Measurements from ENCODE around the gene TEX29.

TEX29 gene

GRCh38 chr13:111372651-111373425 lies 52.4 kb downstream of the TEX29 start:
- no peak for DNase-seq

- no peak for DNase-seq
Observed at GRCh38 chr13:111373486-111373885, 53.0 kb downstream of the TEX29 start.

- no peak for DNase-seq
Observed at GRCh38 chr13:111380431-111380830, 60.0 kb downstream of the TEX29 start.

- DNase-seq = no peak
Observed at GRCh38 chr13:111382411-111382810, 62.0 kb downstream of the TEX29 start.

GRCh38 chr13:111382877-111383276 lies 62.4 kb downstream of the TEX29 start:
- DNase-seq = no peak

GRCh38 chr13:111383591-111384440 lies 63.4 kb downstream of the TEX29 start:
- no peak for DNase-seq

- DNase-seq = no peak
Observed at GRCh38 chr13:111384441-111385182, 64.2 kb downstream of the TEX29 start.

- no peak for DNase-seq
Observed at GRCh38 chr13:111385183-111385857, 64.9 kb downstream of the TEX29 start.

- no peak for DNase-seq
Observed at GRCh38 chr13:111387026-111387871, 66.8 kb downstream of the TEX29 start.

GRCh38 chr13:111387945-111388600 lies 67.6 kb downstream of the TEX29 start:
- DNase-seq = no peak

GRCh38 chr13:111388851-111389500 lies 68.5 kb downstream of the TEX29 start:
- DNase-seq = no peak

- DNase-seq = no peak
Observed at GRCh38 chr13:111389621-111390521, 69.4 kb downstream of the TEX29 start.

GRCh38 chr13:111390522-111391270 lies 70.3 kb downstream of the TEX29 start:
- DNase-seq = no peak

- DNase-seq = no peak
Observed at GRCh38 chr13:111392486-111392885, 72.0 kb downstream of the TEX29 start.

GRCh38 chr13:111393221-111393790 lies 72.9 kb downstream of the TEX29 start:
- DNase-seq = no peak

Data from fibroblast of skin of right quadriceps (primary cell).